Kidney epithelial cell (primary cell): ENCODE data around the gene EPN2. TPM values are rescaled to one million over a fixed set of nuclear protein-coding genes. Genes with fewer than 3 reads are reported as not detected.
A peak's percentile ranks its signal among the peaks of the same experiment; 100 is the strongest.
"Not testable (repeated sequence)": the region's sequence is repeated elsewhere in the genome, so short reads cannot be mapped to it uniquely, and the experiment has no call there.

ENCODE experiments used
- DNase-seq: peaks from one replicate; pipeline ENCODE4 v3.0.0-alpha.2; 2010; ENCODE audit warnings: low read depth
- H3K27me3 ChIP-seq: 2 replicates; pipeline ENCODE4 v1.6.0; 2011; ENCODE audit warnings: low read length; ENCODE audit not compliant: control insufficient read depth, insufficient read depth
- H3K36me3 ChIP-seq: 2 replicates; pipeline ENCODE4 v1.5.1; 2011; ENCODE audit warnings: low read length; ENCODE audit not compliant: control insufficient read depth, insufficient read depth
- H3K4me3 ChIP-seq: 2 replicates; pipeline ENCODE4 v1.5.1; 2011; ENCODE audit warnings: low read depth, mild to moderate bottlenecking, control low read depth, low read length
- CTCF ChIP-seq: IDR thresholded peaks from 2 replicates; pipeline ENCODE4 v1.5.1; 2011; ENCODE audit warnings: mild to moderate bottlenecking, moderate library complexity, low read length, control low read depth, inconsistent platforms; ENCODE audit not compliant: insufficient read depth, poor library complexity, severe bottlenecking
- total RNA-seq: library from RNA; depleted of rRNA; stranded (reverse); fragments of >200 nt; gene quantifications from 2 replicates; pipeline ENCODE4 v1.2.3, GENCODE V29; 2015

The EPN2 gene
- total RNA-seq, 1 donor from 2014 or later: 13.7 TPM

- not testable (repeated sequence) for H3K27me3 ChIP-seq, H3K36me3 ChIP-seq, H3K4me3 ChIP-seq, DNase-seq
Observed at GRCh38 chr17:19226610-19227588, 10.3 kb upstream of the EPN2 start.

GRCh38 chr17:19234676-19235075 lies 2.5 kb upstream of the EPN2 start:
- not testable (repeated sequence) for H3K4me3 ChIP-seq, H3K36me3 ChIP-seq, DNase-seq, H3K27me3 ChIP-seq

- DNase-seq, H3K36me3 ChIP-seq, H3K27me3 ChIP-seq, H3K4me3 ChIP-seq: not testable (repeated sequence)
Observed at GRCh38 chr17:19236351-19237138, 621 bp upstream of the EPN2 start.

GRCh38 chr17:19237389-19238166 lies 412 bp downstream of the EPN2 start:
- DNase-seq: no peak
- H3K36me3 ChIP-seq: no peaks in the 10 kb centered on the region
- H3K27me3 ChIP-seq: no peaks in the 10 kb centered on the region
- no peak for TF ChIP-seq CTCF
- H3K4me3 ChIP-seq: peak overlapping the region; percentile 99

GRCh38 chr17:19238167-19238505 lies 970 bp downstream of the EPN2 start:
- no peaks in the 10 kb centered on the region for H3K36me3 ChIP-seq
- no peak for DNase-seq
- peak overlapping the region; percentile 99 for H3K4me3 ChIP-seq
- TF ChIP-seq CTCF: no peak
- no peaks in the 10 kb centered on the region for H3K27me3 ChIP-seq

GRCh38 chr17:19239544-19239943 lies 2.4 kb downstream of the EPN2 start:
- Histone ChIP-seq H3K36me3 (no peaks in the 10 kb centered on the region), H3K27me3 (no peaks in the 10 kb centered on the region), H3K4me3 (no peak overlapping the region)
- no peak for DNase-seq
- TF ChIP-seq CTCF: no peak

GRCh38 chr17:19242323-19242722 lies 5.2 kb downstream of the EPN2 start:
- H3K27me3 ChIP-seq: no peaks in the 10 kb centered on the region
- H3K4me3 ChIP-seq: no peak overlapping the region
- DNase-seq: peak; percentile 9
- no peaks in the 10 kb centered on the region for H3K36me3 ChIP-seq
- TF ChIP-seq CTCF: no peak
